Skeletal muscle satellite cell (primary cell): ENCODE results near the gene HCN2.

Experiments
- H3K27me3 ChIP-seq: 2 replicates; pipeline ENCODE4 v1.7.0; 2013; ENCODE audit warnings: low read length; ENCODE audit not compliant: control insufficient read depth, insufficient read depth
- H3K36me3 ChIP-seq: 2 replicates; pipeline ENCODE4 v1.7.0; 2013; ENCODE audit warnings: mild to moderate bottlenecking, control low read depth, low read length; ENCODE audit not compliant: insufficient read depth
- H3K4me1 ChIP-seq: 2 replicates; pipeline ENCODE4 v1.7.0; 2013; ENCODE audit warnings: low read length; ENCODE audit not compliant: control insufficient read depth, insufficient read depth
- H3K4me2 ChIP-seq: 2 replicates; pipeline ENCODE4 v1.7.0; 2013; ENCODE audit warnings: mild to moderate bottlenecking, low read length
- H3K4me3 ChIP-seq: 2 replicates; pipeline ENCODE4 v1.7.0; 2013; ENCODE audit warnings: low read length
- H3K9ac ChIP-seq: 2 replicates; pipeline ENCODE4 v1.7.0; 2013; ENCODE audit warnings: mild to moderate bottlenecking, low read depth, low read length, moderate library complexity
- H3K9me3 ChIP-seq: replicated peaks from 2 replicates; pipeline ENCODE4 v1.7.0; 2013; ENCODE audit warnings: mild to moderate bottlenecking, control low read depth, low read length

The HCN2 gene

GRCh38 chr19:650121-650520 lies 60.4 kb downstream of the HCN2 start:
- H3K9ac ChIP-seq = no peak overlapping the region
- peaks cover 68% of the 10 kb centered on the region for H3K36me3 ChIP-seq
- H3K9me3 ChIP-seq = no peaks in the 10 kb centered on the region
- no peak overlapping the region for H3K4me3 ChIP-seq
- H3K27me3 ChIP-seq = no peaks in the 10 kb centered on the region
- no peak overlapping the region for H3K4me2 ChIP-seq
- H3K4me1 ChIP-seq = no peaks in the 10 kb centered on the region

DNA sequence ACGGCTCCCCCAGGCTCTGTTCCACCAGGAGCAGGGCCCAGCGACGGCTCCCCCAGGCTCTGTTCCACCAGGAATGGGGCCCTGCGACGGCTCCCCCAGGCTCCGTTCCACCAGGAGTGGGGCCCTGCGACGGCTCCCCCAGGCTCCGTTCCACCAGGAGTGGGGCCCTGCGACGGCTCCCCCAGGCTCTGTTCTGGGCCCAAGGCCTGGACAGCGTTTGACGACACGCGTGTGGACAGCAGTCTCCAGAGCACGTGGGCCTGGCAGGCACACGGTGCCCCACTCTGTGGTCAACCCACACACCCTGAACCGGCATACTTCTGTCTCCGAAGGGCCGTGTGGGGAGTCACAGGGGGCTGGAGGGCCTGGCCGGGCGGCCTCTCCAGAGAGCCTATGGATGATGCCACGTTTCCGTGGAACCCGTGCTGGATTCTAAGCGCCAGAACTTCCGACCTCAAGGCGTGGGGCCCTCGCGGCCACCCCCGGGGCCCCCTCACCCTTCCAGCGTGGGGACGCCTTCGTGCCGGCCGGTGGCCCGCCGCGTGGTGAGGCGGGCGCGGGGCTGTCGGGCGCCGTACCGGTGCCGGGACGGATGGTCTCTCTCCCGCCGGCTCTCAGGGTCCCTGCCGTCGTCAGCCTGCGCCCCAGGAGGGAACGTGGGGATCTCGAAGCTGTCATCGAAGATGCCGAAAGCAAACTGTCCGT lies 61.6 kb downstream of the HCN2 start:
- Histone ChIP-seq H3K4me1 (peaks cover 5% of the 10 kb centered on the region), H3K27me3 (no peaks in the 10 kb centered on the region), H3K4me2 (no peak overlapping the region), H3K9ac (no peak overlapping the region), H3K36me3 (peaks cover 60% of the 10 kb centered on the region), H3K4me3 (no peak overlapping the region), H3K9me3 (no peaks in the 10 kb centered on the region)

- Histone ChIP-seq H3K4me2 (no peak overlapping the region), H3K4me3 (no peak overlapping the region), H3K9me3 (no peaks in the 10 kb centered on the region), H3K9ac (no peak overlapping the region), H3K36me3 (peaks cover 57% of the 10 kb centered on the region), H3K27me3 (no peaks in the 10 kb centered on the region), H3K4me1 (peaks cover 12% of the 10 kb centered on the region)
Measured at GRCh38 chr19:651991-652390, 62.3 kb downstream of the HCN2 start.

DNA sequence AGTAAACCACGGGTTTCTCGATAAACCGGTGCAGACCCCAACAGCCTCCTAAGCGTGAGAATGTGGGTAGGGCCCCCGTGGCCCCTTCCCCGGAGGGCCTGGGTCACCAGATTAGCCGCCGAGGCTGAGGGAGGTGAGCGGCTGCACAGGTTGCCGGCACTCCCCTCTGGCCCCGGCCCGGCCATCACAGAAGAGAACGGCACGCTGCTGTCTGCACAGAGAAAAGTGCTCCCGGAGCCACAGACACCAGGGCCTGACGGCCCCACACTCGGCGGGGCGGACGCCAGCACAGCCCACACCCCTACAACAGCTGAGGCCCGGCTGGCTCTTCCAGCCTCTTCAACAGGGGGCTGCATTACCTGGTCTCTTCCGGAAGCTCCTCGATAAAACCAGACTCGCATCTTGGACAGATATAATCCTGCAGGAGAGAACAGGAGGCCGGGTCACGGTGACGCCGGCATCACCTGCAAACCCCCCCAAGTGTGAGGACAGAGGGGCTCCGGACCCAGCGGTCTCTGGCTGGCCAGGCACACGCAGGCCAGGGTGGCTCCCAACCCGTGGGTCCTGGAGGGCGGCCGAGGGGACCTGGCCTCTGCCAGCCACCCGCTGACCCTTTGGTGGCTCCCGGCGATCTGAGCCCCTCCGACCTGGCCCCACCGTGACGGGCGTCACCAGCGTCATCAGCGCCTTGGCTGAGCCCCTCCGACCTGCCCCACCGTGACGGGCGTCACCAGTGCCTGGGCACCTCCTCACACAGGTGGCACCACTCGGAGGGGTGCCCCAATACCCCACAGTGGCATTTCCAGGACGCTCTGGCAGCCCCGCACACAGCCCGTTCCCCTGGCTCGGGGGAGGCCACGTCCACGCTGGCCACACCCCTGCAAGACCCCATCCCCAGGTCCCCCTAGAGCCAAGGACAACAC lies 63.0 kb downstream of the HCN2 start:
- Histone ChIP-seq H3K4me1 (peaks cover 19% of the 10 kb centered on the region), H3K9me3 (no peaks in the 10 kb centered on the region), H3K27me3 (no peaks in the 10 kb centered on the region), H3K9ac (no peak overlapping the region), H3K4me3 (no peak overlapping the region), H3K4me2 (no peak overlapping the region), H3K36me3 (peaks cover 50% of the 10 kb centered on the region)

GRCh38 chr19:653425-653824 lies 63.7 kb downstream of the HCN2 start:
- H3K4me1 ChIP-seq = peaks cover 26% of the 10 kb centered on the region
- H3K4me3 ChIP-seq = no peak overlapping the region
- H3K27me3 ChIP-seq = no peaks in the 10 kb centered on the region
- peaks cover 53% of the 10 kb centered on the region for H3K36me3 ChIP-seq
- H3K4me2 ChIP-seq = no peak overlapping the region
- no peaks in the 10 kb centered on the region for H3K9me3 ChIP-seq
- H3K9ac ChIP-seq = no peak overlapping the region

- Histone ChIP-seq H3K36me3 (peaks cover 45% of the 10 kb centered on the region), H3K4me2 (no peak overlapping the region), H3K4me3 (no peak overlapping the region), H3K9ac (no peak overlapping the region), H3K9me3 (no peaks in the 10 kb centered on the region), H3K4me1 (peaks cover 48% of the 10 kb centered on the region), H3K27me3 (no peaks in the 10 kb centered on the region)
Measured at GRCh38 chr19:655691-656090, 66.0 kb downstream of the HCN2 start.

GRCh38 chr19:656751-657559 lies 67.3 kb downstream of the HCN2 start:
- H3K9ac ChIP-seq = no peak overlapping the region
- no peak overlapping the region for H3K4me2 ChIP-seq
- no peaks in the 10 kb centered on the region for H3K9me3 ChIP-seq
- peaks cover 60% of the 10 kb centered on the region for H3K4me1 ChIP-seq
- H3K4me3 ChIP-seq = no peak overlapping the region
- peaks cover 33% of the 10 kb centered on the region for H3K36me3 ChIP-seq
- H3K27me3 ChIP-seq = no peaks in the 10 kb centered on the region

- Histone ChIP-seq H3K36me3 (peaks cover 31% of the 10 kb centered on the region), H3K9me3 (no peaks in the 10 kb centered on the region), H3K4me2 (no peak overlapping the region), H3K4me3 (no peak overlapping the region), H3K27me3 (no peaks in the 10 kb centered on the region), H3K9ac (no peak overlapping the region), H3K4me1 (peaks cover 60% of the 10 kb centered on the region)
Measured at GRCh38 chr19:657611-658010, 67.9 kb downstream of the HCN2 start.

GRCh38 chr19:658059-658839 lies 68.6 kb downstream of the HCN2 start:
- H3K9ac ChIP-seq = peak overlapping the region; percentile 54
- H3K4me3 ChIP-seq = peak overlapping the region; percentile 60
- H3K27me3 ChIP-seq = no peaks in the 10 kb centered on the region
- H3K4me2 ChIP-seq = peak overlapping the region; percentile 100
- peaks cover 60% of the 10 kb centered on the region for H3K4me1 ChIP-seq
- no peaks in the 10 kb centered on the region for H3K9me3 ChIP-seq
- H3K36me3 ChIP-seq = peaks cover 25% of the 10 kb centered on the region

GRCh38 chr19:658916-659839 lies 69.5 kb downstream of the HCN2 start:
- no peaks in the 10 kb centered on the region for H3K27me3 ChIP-seq
- no peaks in the 10 kb centered on the region for H3K9me3 ChIP-seq
- peak overlapping the region; percentile 60 for H3K4me3 ChIP-seq
- peak overlapping the region; percentile 100 for H3K4me2 ChIP-seq
- H3K4me1 ChIP-seq = peaks cover 69% of the 10 kb centered on the region
- H3K9ac ChIP-seq = peak overlapping the region; percentile 54
- peaks cover 16% of the 10 kb centered on the region for H3K36me3 ChIP-seq
